ENCODE measurements around the gene EIF4B.

Gene EIF4B

GRCh38 chr12:53067993-53068770, 61.9 kb downstream of the EIF4B start:
- no peak for TF ChIP-seq CTCF (conservative IDR thresholded peaks at IDR 0.05; ENCODE audit: low read depth, low read length)
- DNase-seq (ENCODE audit: low read depth) = no peak
- H3K4me3 ChIP-seq (ENCODE audit: low read length) = no peak overlapping the region

DNA sequence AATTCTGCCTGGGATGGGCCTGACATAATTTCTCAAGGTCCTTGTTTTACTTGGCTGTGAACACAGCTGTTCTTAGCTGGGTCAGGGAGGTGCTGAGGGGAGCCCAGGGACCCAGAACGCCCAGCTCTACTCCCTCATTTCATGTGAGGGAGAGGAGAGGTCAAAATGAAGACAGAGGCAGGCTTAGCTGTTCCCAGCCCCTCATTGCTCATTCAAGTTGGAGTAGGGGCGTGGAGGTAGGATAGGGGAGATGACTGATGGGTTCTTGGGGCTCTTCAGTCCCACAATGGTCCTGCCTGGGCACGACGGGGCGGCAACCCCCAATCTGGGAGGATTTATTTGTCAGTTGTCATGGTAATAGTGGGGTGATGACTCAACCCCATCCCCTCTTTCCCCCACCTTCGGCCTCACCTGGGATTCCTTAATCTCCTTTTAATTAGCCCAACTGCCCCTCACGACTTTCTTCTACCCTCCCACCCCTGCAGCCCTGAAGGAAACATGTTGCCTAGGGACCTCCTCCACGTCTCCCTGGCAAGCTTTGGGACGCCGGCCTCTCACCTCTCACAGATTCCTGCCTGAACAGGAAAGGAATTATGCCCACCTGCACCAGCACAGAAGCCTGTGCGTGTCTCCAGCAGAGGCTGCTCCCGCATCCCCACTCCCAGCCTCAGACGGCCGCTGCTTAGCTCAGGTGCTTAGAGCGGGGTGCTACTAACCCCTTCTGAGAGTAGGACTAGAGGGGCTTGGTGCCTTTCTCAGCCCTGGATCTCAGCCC, 62.7 kb downstream of the EIF4B start:
- no peak for DNase-seq (ENCODE audit: low read depth)
- no peak for TF ChIP-seq CTCF (conservative IDR thresholded peaks at IDR 0.05; ENCODE audit: low read depth, low read length)
- no peak overlapping the region for H3K4me3 ChIP-seq (ENCODE audit: low read length)

DNA sequence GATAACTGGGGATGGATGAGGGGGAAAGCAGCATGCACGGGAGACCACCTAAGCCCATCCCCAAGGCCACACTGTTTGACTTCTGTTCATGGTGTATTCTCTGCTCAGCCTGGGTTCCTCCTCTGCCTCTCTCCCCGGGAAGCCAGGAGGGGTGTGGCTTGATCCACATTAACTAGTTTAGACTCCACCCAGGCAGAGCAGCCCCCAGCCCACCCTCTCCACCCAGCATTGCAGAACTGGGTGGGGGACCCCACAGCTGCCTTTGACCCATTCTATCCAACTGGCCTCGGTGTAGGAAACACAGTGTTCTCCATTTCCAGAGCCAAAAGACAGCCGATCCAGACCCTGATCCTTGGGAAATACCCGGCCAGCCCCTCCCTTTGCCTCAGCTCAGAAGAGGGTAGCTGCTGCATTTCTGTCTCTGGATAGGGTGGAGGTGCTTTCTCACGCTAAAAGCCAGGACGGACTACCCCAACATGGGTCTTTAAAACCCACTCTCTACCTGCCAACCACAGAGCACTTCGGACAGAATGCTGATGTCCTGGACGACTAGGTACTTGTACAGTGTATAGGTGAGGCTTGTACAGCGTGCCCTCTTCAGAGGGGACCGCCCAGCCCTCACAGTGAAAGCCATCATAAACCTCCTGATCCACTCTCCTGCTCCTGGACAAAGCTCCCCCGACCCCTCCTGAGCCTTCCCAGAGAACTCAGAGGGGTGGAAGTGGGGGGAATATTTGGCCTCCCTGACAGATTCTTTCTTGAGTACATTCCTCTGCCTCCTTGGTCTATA, 63.6 kb downstream of the EIF4B start:
- no peak overlapping the region for H3K4me3 ChIP-seq (ENCODE audit: low read length)
- DNase-seq (ENCODE audit: low read depth) = no peak
- TF ChIP-seq CTCF (conservative IDR thresholded peaks at IDR 0.05; ENCODE audit: low read depth, low read length) = no peak

DNA sequence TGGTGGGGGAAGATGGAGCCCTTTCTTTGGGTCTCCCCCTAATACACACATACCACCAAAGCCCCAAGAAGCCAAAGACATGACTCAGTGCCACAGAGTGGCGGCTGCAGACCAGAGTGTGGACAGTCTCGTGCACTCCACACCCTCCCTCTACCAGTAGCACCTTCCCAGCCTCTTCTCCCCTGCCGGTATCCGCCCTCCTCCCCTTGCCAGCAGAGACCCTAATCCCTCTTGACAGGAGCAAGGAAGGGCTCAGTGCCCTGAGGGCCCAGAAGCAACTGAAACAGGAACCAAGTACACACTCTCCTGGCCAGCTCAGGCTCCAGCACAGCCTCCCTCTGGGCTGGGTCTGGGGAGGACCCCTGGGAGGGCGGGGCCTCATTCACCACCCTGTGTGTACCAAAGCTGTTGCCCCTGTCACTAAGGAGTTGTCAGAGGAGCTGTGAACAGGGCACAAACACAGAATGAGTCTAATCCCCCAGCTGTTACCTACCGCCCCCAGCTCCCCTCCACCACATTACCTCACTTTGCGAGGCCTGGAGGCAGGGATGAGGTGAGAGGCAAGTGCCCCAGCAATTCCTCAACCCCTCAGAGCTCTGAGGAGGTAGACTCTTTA, 64.7 kb downstream of the EIF4B start:
- DNase-seq (ENCODE audit: low read depth) = no peak
- no peak overlapping the region for H3K4me3 ChIP-seq (ENCODE audit: low read length)
- no peak for TF ChIP-seq CTCF (conservative IDR thresholded peaks at IDR 0.05; ENCODE audit: low read depth, low read length)

- no peak for DNase-seq (ENCODE audit: low read depth)
- peak; percentile 16 for TF ChIP-seq CTCF (conservative IDR thresholded peaks at IDR 0.05; ENCODE audit: low read depth, low read length)
- no peak overlapping the region for H3K4me3 ChIP-seq (ENCODE audit: low read length)
These were observed 65.6 kb downstream of the EIF4B start for GRCh38 chr12:53071591-53072551.

- no peak overlapping the region for H3K4me3 ChIP-seq (ENCODE audit: low read length)
- DNase-seq (ENCODE audit: low read depth) = no peak
- no peak for TF ChIP-seq CTCF (conservative IDR thresholded peaks at IDR 0.05; ENCODE audit: low read depth, low read length)
These were observed 67.6 kb downstream of the EIF4B start for GRCh38 chr12:53073881-53074280.
